NCI-H1048 (cell line): Measurements from ENCODE around the gene EIF4G1.
"Not testable (repeated sequence)": the region's sequence is repeated elsewhere in the genome, so short reads cannot be mapped to it uniquely, and the experiment has no call there.

ENCODE experiments used
- DNase-seq: peaks from one replicate; lab custom pipeline; 2025; lab: John Stamatoyannopoulos, UW

Gene EIF4G1

DNA sequence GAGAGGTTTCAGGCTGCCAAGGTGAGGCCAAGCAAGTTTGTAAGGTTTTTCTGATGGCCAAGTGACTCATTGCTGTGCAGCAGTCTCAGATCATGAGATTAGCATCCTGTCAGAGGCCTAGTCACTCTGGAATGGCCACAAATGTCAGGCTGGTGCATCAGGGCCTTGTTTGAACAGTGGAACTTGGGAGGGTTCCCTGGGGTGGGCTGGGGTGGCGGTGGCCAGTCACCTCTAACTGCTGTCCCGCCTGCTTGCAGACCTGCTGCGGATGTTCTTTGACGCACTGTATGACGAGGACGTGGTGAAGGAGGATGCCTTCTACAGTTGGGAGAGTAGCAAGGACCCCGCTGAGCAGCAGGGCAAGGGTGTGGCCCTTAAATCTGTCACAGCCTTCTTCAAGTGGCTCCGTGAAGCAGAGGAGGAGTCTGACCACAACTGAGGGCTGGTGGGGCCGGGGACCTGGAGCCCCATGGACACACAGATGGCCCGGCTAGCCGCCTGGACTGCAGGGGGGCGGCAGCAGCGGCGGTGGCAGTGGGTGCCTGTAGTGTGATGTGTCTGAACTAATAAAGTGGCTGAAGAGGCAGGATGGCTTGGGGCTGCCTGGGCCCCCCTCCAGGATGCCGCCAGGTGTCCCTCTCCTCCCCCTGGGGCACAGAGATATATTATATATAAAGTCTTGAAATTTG, 20.2 kb downstream of the EIF4G1 start:
- no peak for DNase-seq

- no peak for DNase-seq
Measured at GRCh38 chr3:184335291-184335660, 20.9 kb downstream of the EIF4G1 start.

DNA sequence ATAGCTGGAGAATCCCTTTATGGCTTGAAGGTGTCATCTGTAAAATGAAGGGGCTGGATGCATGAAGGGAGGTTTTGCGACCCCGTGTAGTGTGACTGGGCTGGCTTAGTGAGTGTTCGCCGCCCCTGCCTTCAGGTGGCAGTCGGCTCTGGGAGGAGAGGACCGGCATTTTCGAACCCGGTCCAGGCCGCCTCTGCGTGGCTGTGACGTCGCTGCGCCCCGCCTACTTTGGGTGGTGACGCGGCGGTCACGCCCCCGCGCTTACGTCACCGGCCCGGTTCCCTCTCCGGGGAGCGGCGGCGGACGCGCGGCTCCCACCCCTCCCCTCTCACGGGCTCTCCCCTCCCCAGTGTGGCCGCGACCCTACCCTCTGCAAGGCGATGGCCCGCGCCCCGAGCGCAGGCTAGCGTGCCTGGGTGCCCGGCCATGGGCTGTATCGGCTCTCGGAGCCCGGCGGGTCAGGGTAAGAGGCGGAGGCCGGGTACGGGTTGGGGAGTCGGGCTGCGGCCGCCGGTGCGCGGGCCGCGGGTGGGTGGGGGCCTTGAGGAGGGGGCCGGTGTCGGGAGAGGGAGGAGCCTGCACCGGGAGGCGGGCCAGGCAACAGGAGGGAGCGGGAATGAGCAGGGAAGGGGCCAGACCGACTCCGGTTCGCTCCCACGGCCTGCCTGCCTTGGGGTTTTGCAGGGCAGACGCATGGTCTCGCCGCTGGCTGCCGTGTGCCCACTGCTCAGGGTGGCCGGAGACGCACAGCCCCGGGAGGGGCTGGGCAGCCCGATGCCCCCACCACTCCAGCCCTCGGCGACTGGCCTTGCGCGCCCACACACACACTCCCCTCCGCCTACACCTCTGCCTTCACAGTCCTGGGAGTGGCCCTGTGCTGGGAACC, 21.5 kb downstream of the EIF4G1 start:
- DNase-seq, result no peak

DNA sequence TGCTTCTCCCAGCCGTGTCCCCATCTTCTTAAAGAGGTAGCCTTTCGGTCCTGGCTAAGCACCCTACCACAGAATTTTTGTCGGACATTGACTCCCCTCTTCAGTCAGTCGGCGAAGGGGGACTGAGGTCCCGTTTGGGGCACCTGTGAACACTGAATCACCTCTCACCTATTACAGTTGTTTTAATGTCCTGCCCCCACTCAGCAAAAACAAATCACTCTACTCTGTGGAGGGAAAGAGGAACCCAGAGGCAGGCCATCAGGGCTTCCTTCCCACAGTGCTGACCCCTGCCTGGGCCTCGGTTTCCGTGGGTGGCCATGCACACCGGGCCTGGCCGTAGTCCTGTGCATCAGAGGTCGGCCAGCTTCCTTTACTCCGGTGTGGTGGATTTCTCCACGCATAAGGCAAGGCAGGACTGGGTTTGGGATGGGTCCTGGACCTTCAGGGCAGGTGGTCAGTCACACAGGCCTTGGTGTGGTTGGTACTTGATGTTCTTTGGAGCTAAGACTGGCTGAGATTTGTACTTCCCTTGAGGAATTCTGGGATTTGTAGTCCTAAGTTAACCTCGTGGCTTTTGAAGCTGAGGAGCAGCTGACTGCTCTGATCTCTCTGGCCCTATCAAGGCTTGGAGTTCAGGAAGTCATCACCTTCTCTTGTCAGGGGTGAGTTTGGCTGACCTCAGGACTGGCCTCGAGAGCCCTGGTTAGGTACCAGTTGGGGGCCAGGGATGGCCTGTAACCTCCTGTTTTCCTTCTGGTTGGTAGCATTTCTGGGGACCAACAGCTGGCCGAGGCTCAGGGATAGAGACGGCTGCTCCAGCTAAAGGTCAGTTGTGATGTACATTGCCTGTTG, 22.4 kb downstream of the EIF4G1 start:
- no peak for DNase-seq

DNA sequence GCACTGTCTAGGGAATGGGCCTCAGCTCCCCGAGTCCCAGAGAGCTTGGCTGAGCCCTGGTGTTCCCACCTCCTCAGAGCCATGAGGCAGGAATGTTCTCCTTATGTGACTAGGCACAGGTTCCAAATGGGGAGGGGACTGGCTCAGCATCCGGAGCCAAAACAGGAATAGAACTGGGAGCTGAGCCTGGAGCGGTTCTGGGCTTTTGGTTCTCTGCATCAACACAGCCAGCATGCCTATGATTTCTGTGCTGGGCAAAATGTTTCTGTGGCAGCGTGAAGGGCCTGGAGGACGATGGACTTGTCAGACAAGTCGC, 23.0 kb downstream of the EIF4G1 start, which contains the start of gene FAM131A:
TSS of gene FAM131A (plus strand) at position 202 of the 316 bp plus-strand sequence. CDS start at position 233, 31 bp downstream.
- DNase-seq, result no peak

GRCh38 chr3:184337981-184338380, 23.6 kb downstream of the EIF4G1 start:
- no peak for DNase-seq

DNA sequence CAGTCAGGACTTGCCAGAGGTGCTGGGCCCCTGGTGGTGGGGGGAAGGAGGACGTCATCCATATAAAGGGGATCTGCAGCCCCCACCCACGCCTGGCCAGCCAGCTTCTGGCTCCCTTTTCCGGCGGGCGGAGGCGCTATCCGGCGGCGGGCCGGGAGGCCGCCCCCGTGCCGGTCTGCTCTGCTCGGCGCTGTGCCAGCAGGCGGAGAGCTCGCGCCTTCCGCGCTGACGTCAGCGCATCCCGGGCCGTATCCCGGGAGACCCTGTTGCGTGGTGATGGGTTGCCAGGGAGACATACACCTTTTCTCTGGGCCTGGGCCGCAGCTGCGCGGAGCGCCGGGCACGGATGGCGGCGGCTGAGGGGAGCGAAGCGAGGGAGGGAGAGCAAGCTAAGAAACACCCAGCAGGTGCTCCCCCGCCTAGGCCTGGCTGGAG, 24.1 kb downstream of the EIF4G1 start:
- DNase-seq, result no peak

- DNase-seq, result no peak
Measured at GRCh38 chr3:184339001-184339400, 24.6 kb downstream of the EIF4G1 start.

- DNase-seq, result not testable (repeated sequence)
Measured at GRCh38 chr3:184339451-184340135, 25.2 kb downstream of the EIF4G1 start.

- no peak for DNase-seq
Measured at GRCh38 chr3:184341925-184342324, 27.5 kb downstream of the EIF4G1 start.

DNA sequence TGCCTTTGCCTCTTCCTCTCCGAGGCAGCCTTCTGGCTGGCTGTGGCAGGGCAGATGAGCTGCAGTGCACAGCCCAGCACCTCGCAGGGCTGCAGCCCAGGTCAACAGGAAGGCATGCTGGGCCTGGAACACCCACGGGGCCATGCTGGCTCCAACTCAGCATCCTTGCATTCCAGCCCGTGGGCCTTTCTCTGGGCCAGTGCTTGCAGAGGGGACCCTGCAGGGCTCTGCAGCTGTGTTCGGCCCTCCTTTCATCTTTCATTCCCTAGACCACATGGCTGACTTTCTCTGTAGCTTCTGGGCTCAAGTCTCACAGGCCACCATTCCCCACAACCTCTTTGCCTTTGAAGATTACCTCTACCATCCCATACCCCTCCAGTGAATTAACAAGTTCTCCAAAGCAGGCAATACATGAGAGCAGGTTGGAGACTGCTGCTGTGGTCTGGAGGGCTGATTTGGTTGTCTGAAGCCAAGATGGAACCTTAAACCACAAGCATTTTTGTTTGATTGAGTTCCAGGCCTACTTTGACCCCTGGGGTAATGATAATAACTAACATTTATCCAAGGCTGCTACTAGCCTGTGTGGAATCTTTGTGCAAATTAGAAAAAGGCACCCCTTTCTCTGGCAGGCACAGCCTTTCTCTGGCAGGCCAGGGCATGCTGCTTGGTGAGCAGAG, 28.9 kb downstream of the EIF4G1 start:
- no peak for DNase-seq

GRCh38 chr3:184344579-184345316, 30.3 kb downstream of the EIF4G1 start:
- no peak for DNase-seq

DNA sequence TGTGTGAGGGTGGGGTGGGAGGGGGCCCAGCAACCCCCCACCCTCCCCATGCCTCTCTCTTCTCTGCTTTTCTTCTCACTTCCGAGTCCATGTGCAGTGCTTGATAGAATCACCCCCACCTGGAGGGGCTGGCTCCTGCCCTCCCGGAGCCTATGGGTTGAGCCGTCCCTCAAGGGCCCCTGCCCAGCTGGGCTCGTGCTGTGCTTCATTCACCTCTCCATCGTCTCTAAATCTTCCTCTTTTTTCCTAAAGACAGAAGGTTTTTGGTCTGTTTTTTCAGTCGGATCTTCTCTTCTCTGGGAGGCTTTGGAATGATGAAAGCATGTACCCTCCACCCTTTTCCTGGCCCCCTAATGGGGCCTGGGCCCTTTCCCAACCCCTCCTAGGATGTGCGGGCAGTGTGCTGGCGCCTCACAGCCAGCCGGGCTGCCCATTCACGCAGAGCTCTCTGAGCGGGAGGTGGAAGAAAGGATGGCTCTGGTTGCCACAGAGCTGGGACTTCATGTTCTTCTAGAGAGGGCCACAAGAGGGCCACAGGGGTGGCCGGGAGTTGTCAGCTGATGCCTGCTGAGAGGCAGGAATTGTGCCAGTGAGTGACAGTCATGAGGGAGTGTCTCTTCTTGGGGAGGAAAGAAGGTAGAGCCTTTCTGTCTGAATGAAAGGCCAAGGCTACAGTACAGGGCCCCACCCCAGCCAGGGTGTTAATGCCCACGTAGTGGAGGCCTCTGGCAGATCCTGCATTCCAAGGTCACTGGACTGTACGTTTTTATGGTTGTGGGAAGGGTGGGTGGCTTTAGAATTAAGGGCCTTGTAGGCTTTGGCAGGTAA, 31.1 kb downstream of the EIF4G1 start:
- no peak for DNase-seq

- DNase-seq, result no peak
Measured at GRCh38 chr3:184346480-184347190, 32.2 kb downstream of the EIF4G1 start.

DNA sequence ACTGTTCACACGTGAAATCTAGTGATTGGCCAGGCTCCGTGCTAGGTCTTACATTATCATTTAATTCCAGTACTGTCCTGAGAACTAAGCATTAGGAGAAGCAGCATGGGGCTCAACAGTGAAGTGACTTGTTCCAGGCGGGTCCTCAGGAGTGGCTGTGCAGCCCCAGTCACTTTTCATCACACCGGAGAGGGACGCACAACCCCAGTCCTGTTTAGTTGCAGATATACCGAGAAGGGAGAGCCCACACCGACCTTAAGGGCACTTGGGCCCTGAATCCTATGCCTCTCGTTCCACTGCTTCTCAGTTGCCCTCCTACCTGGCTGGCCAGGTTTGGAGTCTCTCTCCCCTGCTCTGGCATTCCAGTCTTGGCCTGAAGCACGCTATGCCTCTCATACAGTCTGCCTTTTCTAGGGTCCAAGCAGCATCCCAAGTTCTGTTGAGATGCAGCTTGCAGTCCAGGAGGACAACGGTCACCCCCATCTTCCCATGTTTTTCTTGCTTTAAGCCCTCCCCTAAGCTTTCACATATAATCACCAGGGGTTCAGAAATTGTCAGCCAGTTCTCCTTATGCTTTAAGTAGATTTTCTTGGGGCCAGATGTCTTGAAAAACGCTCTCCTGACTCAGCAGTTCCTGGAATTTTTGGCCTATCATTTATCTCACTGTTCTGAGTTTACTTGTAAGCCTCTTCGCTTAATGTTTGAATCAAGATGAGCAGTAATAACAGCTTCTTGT, 33.1 kb downstream of the EIF4G1 start:
- no peak for DNase-seq

GRCh38 chr3:184348057-184348382, 33.6 kb downstream of the EIF4G1 start:
- no peak for DNase-seq

GRCh38 chr3:184349563-184350470, 35.4 kb downstream of the EIF4G1 start:
- no peak for DNase-seq
